GM18502 (cell line): ENCODE results near the gene RABL3.
A peak's percentile ranks its signal among the peaks of the same experiment; 100 is the strongest.
"Not testable (repeated sequence)": the region's sequence is repeated elsewhere in the genome, so short reads cannot be mapped to it uniquely, and the experiment has no call there.

ENCODE experiments used
- ATAC-seq: cut with Tn5 transposase; IDR thresholded peaks from one replicate; pipeline ENCODE4 v1.9.1; 2021; ENCODE audit warnings: mild to moderate bottlenecking; ENCODE audit not compliant: unreplicated experiment, poor library complexity

RABL3 gene

DNA sequence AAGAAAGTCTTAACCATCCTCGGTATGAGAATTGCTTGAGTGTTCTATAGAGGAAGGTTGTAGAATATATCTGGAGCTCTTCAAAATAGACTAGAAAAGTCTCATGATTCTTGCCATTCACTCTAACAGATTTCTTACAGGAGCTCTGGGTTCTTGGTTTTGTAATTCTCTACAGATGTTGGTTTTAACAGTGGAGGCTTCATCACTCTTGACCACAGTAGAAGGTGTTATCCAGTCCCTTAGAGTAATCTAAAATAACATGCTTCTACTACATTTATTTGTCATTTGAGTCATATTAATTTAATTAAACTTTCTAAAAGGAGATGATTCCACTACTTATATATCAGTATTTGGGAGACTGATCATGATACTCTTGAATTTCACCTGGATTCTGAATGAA, 9.9 kb upstream of the RABL3 start:
- ATAC-seq: no peak

DNA sequence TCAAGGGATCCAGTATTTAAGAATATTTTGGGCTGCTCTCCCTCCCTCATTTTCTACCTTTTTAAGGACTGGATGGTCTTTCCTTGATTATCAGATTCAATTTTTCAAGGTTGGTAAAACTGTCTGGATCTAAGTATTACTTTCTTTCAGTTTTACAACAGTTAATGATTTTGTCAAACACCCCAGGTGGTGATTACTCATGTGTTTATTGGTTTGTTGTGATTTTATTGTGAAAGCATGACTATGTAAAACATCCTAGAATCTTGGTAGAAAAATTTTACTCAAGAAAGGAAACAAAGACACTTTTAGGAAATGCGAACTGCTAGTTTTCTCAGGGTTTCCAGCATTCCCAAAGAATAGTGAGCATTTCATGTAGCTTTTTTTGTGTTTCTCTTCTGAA, 7.5 kb upstream of the RABL3 start:
- no peak for ATAC-seq

DNA sequence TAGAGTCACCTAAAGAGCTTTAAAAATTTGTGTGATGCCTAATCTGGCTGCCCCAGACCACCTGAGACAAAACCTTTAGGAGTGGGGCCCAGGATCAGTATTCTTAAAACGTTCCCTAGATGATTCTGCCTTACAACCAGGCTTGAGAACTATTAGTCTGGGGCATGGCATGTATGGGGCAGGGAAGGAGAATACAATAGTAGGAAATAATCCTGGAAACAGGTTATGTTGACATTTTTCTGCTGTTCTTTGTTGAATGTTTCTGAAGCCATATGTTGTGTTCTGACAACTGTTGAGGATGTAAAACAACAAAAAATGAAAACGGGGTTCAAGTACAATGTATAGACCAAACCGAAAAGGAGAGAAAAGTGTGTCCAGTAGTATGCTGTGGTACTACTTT, 3.1 kb upstream of the RABL3 start:
- ATAC-seq: no peak

DNA sequence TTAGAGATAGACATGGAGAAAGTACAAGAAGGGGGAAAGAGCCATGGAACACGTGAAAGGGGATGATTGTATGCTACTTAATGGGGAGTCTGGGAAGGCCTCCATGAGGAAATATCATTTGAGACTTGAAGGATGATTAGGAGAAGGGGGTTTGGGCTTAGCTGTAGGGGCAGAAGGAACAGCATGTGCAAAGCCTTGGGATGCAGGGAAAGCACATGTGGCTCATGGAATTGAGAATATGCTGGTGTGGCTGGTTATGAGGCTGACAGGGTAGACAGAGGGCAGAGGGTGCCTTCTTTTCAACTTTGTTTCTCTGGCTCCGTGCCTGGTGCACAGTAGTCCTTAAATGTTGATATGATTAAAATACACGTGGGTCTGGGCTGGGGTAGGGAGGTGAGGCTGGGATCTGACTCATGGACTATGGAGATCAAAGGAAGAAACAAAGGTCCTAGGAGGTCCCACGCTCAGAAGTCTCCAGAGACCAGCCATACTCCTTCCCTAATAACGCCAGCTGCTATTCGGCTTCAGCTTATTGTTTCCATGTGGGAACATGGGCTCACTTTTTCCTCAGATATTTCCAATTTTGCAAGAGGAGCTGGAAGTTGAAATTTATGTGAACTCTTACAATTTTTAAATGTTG, 1.4 kb upstream of the RABL3 start:
- no peak for ATAC-seq

DNA sequence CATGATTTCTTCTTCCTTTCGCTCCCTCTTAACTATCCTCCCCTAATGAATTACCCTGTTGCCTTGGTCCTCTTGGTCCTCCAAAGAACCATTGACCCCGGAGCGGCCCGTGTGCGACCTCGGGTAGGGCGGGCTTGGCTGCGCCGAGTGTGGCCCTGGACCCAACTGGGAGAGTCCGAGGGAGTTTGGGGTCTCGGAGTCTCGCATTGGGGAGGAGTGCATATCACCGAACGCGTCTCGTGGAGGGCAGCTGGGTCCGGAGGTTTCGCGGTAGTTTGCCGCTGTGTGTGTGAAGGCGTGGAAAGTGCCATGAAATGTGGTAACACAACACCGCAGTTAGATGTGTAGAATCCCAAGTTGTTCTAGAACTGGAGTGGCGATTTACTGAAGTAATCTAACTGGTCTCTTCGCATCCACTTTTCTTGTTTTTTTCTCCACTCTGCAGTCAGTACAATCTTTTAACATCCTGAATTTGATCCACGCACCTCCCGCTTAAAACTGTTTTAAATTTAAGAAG, 591 bp upstream of the RABL3 start:
- ATAC-seq: peak; percentile 28

DNA sequence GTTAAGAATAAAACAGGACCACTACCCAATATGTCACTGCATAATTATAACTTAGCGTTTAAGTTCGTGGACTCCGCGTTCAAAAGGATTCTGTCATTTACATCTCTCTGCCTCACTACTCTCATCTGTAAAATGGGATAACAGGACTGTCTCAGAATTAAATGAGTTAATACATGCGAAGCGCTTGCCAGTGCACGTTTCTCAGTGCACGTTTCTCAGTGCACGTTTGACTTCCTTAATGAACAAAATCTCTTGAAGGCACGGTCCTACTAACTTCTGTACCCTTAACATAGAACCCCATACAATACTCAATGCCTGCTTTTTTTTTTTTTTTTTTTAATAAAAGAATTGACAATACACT, 499 bp downstream of the RABL3 start:
- ATAC-seq: peak; percentile 20

DNA sequence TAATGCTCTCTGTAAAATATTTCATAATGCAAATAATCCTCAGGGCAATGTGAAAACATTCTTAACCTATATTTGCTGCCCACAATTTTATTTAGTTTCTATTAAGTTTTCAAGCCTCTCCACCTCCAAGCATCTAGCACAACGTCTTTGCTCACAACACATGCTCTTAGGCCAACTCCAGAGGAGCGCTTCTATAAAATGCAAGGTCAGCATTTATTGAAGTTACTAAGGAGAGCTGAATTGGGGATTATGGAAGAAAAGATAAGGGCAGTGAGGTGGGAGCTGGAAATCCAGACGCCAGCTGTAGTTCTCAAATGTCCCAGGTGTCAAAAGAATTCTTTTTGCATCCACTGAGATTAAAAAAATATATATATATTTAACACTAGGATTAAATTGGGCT, 996 bp downstream of the RABL3 start:
- no peak for ATAC-seq

DNA sequence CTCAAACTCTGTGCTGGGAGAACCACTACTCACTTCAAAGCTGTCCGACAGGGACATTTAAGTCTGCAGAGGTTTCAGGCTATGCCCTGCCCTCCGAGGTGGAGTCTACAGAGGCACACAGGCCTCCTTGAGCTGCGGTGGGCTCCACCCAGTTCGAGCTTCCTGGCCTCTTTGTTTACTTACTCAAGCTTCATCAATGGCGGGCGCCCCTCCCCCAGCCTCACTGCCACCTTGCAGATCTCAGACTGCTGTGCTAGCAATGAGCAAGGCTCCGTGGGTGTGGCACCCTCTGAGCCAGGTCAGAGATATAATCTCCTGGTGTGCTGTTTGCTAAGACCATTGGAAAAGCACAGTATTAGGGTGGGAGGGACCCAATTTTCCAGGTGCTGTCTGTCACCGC, 4.3 kb downstream of the RABL3 start:
- not testable (repeated sequence) for ATAC-seq

DNA sequence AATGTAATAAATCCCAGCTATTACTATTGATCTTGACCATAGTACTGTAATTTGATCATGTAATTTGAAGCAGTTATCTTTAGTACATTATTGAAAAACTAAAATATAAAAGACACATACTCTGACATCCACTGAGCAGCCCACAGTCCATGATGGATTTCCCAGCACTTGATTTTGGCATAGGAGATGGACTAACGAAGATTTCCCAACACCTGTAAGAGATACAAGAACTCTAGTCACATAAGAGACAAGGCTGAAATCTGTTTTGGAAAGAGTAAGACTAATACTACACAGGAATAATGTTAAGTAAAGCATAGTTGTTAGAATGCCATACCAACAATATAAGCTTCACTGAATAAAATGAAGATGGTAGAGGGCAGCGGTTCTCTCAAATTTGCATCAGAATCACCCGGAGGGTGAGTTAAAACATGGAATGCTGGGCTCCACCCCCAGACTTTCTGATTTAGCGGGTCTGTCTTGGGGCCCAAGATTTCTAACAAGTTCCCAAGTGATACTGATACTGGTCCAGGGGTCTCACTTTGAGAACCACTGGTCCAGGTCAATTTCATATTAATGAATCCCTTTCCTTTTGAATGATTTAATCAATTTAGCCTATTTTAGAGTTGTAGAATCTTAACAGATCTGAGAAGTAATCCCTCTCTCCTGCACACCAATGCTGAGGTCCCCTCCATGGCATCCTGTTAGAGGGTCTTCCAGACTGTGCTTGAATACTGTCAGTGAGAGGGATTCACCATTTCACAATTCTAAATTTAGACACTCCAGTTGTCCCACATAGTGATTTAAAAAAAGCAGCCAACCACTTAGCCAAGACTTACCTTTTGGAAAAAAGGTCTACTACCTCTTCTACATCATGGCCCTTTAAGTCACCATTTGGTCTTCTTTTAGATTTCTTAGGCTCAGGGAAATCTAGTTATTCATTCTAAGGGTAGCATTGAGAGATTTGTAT, 11.5 kb downstream of the RABL3 start:
- ATAC-seq: no peak

DNA sequence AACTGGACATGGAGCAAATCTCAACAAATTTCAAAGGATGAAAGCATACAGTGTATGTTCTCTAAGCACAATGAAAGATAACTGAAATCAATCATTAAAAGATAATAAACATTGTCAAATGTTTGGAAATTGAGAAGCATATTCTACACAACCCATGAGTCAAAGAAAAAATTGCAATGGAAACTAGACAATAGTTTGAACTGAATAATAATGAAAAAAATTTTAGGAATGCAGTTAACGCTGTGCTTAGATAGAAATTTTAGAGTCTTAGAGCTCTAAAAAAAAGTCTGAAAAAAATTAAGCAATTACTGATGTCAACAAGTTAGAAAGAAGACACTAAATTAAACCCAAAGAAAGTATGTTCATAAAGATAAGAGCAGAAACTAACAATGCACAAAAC, 15.5 kb downstream of the RABL3 start:
- ATAC-seq: no peak

DNA sequence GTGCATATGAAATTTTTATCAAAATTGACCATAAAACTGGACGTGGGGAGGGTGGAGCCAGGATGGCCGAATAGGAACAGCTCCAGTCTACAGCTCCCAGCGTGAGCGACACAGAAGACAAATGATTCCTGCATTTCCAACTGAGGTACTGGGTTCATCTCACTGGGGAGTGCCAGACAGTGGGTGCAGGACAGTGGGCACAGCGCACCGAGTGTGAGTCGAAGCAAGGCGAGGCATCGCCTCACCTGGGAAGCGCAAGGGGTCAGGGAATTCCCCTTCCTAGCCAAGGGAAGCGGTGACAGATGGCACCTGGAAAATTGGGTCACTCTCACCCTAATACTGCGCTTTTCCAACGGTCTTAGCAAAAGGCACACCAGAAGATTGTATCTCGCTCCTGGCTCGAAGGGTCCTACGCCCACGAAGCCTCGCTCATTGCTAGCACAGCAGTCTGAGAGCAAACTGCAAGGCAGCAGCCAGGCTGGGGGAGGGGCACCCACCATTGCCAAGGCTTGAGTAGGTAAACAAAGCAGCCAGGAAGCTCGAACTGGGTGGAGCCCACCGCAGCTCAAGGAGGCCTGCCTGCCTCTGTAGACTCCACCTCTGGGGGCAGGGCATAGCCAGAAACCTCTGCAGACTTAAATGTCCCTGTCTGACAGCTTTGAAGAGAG, 23.0 kb downstream of the RABL3 start:
- peak; percentile 82 for ATAC-seq

DNA sequence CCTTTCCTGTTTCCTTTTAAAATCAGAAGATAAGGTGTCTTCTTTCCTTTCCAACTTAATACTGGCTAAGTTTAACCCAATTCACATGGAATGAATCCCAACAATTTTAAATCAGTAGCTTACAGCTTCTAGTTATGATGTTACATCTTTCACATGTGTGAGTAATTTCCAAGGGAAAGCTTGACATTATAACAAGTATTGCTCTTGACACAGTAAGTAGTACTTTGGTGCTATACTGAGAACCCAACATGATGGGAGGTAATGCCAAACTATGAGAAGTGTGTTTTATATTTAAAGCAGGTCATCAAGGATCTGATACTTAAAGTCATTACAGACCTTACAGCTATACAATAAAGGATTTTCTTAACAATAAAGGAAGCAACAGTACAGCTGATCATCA, 29.1 kb downstream of the RABL3 start:
- ATAC-seq: no peak

DNA sequence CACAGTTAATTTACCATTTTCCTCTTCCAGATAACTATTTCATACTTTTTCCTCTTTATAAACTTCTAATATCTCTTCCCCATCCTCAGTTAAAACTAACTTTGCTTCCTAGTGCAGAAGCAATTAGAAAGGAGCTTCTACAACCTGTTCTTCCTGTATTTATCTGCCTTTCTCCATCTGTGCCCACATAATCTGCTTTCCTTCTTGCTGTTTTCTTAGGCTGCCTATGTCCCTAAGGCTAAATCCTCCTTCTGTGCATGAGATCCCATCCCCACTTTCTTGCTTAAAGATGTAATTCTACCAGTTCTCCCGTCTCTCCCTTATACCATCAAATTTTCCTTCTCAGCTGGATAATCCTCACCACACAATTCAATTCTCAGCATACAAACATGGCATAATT, 31.9 kb downstream of the RABL3 start:
- no peak for ATAC-seq

DNA sequence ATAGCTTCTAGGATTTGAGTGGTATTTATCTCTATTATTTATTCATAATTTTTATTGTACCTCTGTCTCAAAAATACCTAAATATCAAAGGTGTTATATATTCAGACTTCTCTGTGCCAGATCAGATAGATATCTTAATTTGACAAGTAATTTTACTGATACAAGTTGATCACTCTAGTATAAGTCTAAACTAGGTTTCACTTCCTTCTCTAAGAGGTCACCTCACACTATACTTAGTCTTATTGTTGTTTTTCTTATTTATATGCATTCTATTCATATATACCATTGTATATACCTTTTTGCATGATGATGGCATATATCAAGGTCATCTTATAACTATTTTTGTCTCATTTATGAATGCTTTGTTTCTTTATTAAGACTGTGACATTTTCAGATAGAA, 33.9 kb downstream of the RABL3 start:
- ATAC-seq: peak; percentile 88

DNA sequence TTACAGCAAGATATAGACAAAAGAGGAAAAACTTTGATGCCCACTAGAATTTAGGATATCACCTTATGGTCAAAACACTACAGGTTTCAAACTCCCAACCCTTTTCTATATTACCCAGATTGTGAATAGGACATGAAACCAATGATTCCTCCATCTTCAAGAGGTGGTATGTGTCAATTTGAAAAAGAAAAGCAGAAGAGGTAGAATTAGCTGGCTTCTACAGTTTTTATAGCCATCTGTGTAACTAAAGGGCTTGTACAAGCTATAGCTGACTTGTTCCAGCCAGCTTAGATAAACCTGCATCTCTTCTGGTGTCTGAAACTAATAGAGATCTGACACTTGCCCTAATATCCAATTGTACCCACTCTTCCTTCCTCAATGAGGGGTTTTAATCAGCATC, 35.4 kb downstream of the RABL3 start:
- ATAC-seq: no peak

DNA sequence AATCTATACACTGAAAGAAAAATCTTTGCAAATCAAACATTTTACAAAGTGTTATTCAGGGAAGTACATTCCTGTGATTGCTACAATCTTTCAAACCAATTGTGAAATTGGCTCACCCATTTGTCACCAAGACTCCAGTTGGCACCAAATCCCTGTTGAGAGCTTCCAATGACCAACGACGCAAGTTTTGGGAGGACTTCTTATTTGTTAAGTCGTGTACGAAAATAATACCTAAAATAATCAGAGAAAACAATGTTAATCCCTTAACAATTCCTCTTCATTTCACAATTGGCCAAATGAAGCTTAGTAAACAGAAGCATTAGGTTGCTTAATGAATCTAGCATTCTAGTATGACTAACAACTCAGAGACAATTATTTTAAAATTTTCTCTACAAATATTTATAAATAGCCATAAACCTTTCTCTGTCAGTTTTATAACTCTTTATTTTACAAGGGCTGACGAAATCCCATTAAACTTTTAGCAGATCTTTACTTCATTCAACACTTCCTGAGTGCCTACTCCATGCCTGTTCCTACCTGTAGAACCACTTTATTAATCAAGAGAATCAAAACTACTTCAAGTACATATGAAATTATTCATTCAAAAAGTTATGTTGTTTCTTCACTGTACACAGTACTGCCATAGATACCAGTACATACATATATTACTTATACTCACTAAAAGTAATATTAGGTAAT, 36.3 kb downstream of the RABL3 start:
- ATAC-seq: no peak

DNA sequence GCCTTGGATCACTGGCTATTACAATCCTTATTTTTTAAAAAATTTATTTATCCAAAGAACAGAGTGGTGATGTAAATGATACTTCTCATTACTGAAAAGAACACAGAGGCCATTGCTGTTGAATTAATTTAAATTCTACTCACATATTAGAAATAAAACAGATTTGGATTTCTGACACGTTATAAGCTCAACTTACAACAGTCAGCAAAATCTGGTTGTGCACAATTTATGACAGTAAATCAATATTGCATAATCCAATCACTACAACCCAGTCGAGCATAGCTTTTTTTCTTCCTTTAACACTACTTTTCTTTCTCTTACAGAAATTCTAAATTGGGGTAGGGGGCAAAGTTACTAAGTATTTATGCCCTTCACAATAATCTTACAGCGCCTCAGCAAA, 43.0 kb downstream of the RABL3 start:
- ATAC-seq: no peak

DNA sequence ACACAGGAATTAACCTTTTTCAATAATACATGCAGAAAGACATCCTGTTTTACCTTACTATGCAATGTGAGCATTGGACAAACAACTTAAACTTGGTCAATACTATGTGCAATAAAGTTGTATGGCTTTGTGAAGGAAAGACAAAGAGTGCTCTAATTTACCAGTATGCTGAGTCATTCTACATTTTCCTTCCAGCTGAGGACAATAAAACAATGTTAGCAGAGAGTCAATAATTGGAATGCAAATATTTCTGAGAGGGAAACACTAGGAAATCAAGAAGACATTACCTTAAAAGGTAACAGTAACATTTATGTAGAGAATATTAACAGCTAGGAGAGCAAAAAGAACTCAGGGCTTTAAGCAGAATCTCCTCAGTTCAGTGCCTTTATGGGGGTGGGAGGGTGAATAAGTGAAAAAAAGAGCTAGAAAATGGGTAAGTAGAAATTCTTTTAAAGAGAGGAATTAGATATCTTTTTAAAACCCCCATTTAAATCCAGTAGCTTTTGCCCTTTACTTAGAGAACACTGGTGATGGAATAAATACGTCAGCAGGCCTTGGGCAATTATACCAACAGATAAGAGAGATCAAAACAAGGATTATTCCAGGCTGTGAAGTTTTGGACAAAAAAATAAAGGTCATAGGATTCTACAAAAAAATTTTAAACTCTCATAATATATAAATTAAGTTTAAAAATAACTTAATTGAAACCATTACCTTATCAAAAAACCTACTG, 48.7 kb downstream of the RABL3 start:
- ATAC-seq: no peak

DNA sequence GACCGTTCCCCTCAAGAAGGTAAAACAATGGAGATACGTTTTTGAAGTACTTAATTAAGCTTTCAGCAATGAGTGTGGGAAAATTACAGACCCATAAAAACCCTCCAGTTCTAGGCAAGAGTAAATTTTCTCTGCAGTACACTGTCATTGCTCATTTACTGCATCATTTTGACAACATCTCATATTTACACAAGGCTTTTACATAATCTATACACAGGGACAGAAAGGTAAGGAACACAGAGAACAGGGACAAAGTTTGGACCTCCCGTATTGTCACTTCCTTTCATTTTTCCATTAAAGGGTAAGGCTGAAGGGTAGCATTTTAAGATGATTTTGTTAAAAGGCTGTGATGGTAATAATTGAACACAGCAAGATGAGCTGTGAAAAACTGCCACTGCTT, 52.9 kb downstream of the RABL3 start:
- ATAC-seq: no peak

DNA sequence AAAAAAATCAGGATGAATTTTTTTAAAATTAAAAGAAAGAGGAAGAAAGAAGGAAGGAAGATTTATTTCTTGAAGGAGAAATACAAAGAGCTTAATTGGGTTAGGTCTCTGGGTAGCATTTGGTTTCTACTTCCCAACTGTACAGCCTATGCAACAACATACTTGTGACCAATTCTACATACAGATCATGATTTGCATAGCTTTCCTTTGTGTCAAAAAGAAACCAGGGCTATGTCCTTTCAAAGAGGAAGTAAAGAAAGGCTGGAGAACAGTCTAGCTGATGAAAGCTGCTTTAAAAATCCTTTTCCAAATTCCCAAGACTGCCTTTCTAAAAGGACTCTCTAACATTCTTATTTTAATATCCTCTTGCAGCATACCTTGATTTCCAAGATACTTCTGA, 54.2 kb downstream of the RABL3 start:
- peak; percentile 99 for ATAC-seq
